Measurements from ENCODE around the gene FCGR2B.
"Not testable (repeated sequence)": the region's sequence is repeated elsewhere in the genome, so short reads cannot be mapped to it uniquely, and the experiment has no call there.

Gene FCGR2B

DNA sequence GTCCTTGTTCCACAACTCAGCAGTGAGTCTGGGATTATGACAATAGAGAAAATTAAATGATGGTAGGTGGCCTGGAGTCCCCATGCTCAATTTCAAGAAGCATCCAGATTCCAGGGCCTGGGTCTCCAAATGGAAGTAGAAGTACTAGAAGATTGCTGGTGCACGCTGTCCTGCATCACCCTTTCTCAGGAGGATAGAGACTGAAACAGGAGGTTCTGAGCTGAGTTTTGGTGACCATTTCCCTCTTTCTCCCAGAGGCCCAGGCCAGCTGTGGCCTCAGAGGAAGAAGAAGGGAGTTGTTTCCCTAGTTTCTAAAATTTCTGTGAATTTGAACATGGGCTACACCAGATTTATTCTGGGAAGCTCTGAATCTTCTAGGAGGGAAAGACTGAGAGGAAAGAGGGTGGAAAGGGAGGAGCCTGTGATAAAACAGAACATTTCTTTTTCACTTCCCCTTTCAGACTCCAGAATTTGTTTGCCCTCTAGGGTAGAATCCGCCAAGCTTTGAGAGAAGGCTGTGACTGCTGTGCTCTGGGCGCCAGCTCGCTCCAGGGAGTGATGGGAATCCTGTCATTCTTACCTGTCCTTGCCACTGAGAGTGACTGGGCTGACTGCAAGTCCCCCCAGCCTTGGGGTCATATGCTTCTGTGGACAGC is at the start of gene FCGR2B:
Gene FCGR2B, plus strand, starts transcription at position 460 of the 656 bp plus-strand sequence. Its CDS starts 99 bp downstream, at position 559.
- DNase-seq (ENCODE audit: insufficient read length, low spot score); FAIRE-seq: not testable (repeated sequence)

DNA sequence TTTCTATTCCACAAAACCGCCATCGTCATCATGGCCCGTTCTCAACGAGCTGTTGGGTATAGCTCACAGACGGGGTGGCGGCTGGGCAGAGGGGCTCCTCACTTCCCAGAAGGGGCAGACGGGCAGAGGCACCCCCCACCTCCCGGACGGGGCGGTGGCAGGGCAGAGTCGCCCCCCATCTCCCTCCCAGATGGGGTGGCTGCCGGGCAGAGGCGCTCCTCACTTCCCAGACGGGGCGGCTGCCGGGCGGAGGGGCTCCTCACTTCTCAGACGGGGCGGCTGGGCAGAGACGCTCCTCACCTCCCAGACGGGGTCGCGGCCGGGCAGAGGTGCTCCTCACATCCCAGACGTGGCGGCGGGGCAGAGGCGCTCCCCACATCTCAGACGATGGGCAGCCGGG is 46.5 kb upstream of the FCGR2B start:
- FAIRE-seq; DNase-seq (ENCODE audit: insufficient read length, low spot score): not testable (repeated sequence)

GRCh38 chr1:161618517-161618916 is 44.4 kb upstream of the FCGR2B start:
- FAIRE-seq; DNase-seq (ENCODE audit: insufficient read length, low spot score): not testable (repeated sequence)

DNA sequence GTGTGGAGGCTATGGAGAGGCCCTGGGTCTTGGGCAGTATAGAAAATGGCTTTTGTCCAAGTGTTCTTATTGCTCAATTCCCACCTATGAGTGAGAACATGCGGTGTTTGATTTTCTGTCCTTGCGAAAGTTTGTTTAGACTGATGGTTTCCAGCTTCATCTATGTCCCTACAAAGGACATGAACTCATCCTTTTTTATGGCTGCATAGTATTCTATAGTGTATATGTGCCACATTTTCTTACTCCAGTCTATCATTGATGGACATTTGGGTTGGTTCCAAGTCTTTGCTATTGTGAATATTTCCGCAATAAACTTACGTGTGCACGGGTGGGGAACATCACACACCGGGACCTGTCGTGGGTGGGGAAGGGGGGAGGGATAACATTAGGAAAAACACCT is 42.5 kb upstream of the FCGR2B start:
- not testable (repeated sequence) for FAIRE-seq; DNase-seq (ENCODE audit: insufficient read length, low spot score)

DNA sequence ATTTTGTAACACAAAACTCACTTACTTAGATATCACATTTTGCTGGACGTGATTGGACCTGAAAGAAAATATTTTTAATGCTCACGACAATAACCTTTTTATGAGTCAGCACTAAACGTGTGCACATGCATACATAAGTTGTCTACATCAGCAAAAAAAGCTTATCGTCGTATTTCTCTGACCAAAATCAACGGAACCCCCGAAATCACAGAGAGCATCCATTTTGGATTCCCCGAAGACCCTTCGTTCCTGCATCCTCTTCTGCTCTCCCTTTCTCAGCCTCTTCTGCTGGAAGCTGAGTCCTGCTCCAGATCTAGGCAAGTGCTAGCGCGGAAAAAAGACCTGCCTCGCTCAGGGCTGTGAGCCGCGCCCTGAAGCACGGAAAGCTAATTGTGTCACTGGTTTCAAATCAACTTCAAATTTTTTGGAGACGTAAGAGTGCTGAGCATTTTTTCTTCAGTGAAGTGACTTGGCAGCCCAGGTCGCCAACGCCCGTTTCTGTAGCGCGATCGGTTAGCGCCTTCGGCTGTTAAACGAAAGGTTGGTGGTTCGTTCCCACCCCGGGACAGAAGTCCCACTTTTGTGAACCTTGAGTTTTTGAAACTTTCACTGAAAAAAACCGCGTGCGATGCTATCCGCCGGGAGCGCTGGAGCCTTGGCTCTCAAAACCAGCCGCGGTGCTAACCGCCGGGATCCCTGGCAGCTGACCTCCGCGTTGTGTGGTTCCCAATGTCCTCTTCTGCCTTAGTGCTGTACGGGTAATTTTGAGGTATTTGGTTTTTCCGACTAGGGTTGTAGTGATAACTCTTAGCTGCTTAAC is 41.6 kb upstream of the FCGR2B start:
- DNase-seq (ENCODE audit: insufficient read length, low spot score): peak; percentile 34
- FAIRE-seq: not testable (repeated sequence)

DNA sequence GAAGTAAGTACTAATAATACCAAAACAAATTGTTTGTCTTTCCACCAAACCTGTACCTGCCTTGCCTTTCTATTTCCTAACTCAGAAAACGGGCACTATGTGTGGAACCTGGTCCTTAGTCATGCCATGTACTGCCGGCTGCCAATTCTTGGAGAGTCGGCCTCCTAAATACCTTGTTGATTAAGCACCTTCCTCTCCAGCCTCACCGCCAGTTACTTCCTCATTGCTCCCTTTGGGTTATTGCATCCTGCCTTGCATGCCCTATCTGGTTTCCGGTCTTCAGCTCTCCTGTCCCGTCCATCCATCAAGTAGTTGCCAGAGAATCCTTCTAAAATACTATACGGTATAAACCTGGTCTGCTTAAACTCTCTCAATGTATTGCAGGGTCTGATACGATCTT is 40.9 kb upstream of the FCGR2B start:
- FAIRE-seq: not testable (repeated sequence)

DNA sequence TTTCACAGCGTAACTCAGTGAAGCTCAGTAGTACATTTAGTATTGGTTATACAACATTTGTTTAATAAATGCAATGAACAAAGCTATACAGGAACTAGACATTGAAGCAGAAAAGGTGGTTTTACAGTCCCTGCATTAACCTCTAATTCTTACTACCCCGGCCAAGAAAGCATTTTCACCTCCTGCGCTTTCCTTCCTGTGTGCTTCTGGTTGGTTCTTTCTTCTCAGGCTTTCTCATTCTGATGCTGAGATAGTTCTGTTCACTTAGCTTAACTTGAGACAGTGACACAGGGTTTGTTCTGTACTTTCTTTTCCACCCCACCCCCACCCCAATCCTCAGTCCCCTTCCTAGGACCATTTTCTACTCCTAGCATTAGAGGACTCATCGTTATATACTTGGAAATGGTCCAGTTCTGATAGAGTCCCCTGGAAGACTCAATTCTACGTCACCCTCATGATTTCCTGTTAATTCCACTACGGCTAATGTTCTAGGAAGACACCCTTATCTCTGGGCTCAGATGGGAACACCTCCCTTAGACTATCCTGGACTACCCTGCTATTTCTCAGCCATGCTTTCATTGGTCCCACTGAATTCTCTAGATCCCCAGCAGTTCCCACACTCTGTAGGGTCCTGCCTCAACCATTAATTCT is 39.4 kb upstream of the FCGR2B start:
- not testable (repeated sequence) for DNase-seq (ENCODE audit: insufficient read length, low spot score); FAIRE-seq

More for the DNA sequence above, 40.9 kb upstream of the FCGR2B start:
- not testable (repeated sequence) for DNase-seq (ENCODE audit: insufficient read length, low spot score)

GRCh38 chr1:161624605-161625004 is 38.3 kb upstream of the FCGR2B start:
- FAIRE-seq; DNase-seq (ENCODE audit: insufficient read length, low spot score): not testable (repeated sequence)

DNA sequence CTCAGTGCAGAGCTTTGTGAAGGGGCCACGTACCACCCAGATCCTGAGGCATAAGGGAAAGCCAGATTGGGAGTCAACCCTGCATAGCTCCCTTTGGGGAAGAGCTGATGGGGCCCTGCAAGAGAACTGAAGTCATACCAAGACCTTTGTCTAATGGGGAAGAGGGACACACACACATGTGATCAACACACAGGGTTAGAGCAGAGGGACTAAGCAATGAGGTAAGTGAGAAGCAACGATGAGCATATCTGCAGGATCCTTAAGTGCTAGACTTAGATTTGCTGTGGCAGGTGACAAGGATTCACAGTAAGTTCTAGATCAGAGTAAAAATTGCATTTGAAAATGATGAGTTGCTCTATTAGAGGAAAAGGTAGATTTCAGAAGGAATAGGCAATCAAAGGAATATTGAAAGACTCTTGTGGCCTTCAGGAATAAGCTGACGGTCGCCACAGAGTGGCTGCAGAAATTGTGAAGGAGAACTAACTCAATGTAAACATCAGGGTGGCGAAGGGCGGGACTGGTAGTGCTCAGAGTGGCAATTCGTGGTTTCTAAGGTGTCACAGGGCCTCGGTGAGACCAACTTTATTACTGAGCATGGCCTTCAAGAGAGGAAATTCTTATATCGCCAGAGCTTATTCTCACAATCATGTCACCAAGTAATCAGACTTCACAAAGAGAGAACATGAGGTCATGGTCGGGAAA is 36.3 kb upstream of the FCGR2B start:
- FAIRE-seq; DNase-seq (ENCODE audit: insufficient read length, low spot score): not testable (repeated sequence)

GRCh38 chr1:161630128-161630742 is 32.7 kb upstream of the FCGR2B start:
- DNase-seq (ENCODE audit: insufficient read length, low spot score); FAIRE-seq: not testable (repeated sequence)

GRCh38 chr1:161631076-161631475 is 31.9 kb upstream of the FCGR2B start, which contains the start of gene FCGR3B:
FCGR3B (minus strand) TSS chr1:161631176; CDS start chr1:161631094, 82 bp downstream.
- no peak for FAIRE-seq
- DNase-seq (ENCODE audit: insufficient read length, low spot score): no peak

DNA sequence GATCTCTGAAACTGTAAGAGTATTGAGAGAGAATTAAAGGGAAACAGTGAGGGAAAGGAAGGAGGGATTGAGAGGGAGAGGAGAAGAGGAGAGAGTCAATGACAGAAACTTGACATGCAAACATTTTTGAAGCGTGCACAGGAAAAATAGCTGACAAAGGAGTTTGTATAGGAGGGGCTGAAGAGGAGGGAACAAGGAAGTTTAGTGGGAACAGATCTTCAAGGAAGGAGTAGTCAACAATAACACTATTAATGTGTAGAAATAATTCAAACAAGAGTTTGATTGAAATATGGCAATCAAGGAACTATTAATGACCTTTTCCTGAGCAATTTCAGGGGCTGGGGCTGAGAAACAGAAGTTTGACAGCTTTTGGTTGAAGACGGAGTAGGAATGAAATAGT is 27.9 kb upstream of the FCGR2B start:
- not testable (repeated sequence) for FAIRE-seq; DNase-seq (ENCODE audit: insufficient read length, low spot score)

GRCh38 chr1:161636189-161636782 is 26.7 kb upstream of the FCGR2B start:
- not testable (repeated sequence) for FAIRE-seq; DNase-seq (ENCODE audit: insufficient read length, low spot score)

GRCh38 chr1:161636976-161637375 is 26.0 kb upstream of the FCGR2B start:
- DNase-seq (ENCODE audit: insufficient read length, low spot score); FAIRE-seq: not testable (repeated sequence)

- not testable (repeated sequence) for DNase-seq (ENCODE audit: insufficient read length, low spot score); FAIRE-seq
These were observed 24.5 kb upstream of the FCGR2B start for GRCh38 chr1:161638251-161638993.

- DNase-seq (ENCODE audit: insufficient read length, low spot score); FAIRE-seq: not testable (repeated sequence)
These were observed 23.7 kb upstream of the FCGR2B start for GRCh38 chr1:161639203-161639602.

- not testable (repeated sequence) for DNase-seq (ENCODE audit: insufficient read length, low spot score); FAIRE-seq
These were observed 20.2 kb upstream of the FCGR2B start for GRCh38 chr1:161642697-161643096.

GRCh38 chr1:161643481-161644208 is 19.3 kb upstream of the FCGR2B start:
- not testable (repeated sequence) for DNase-seq (ENCODE audit: insufficient read length, low spot score); FAIRE-seq

Measured in HTR-8/SVneo (cell line).